NOMO-1 treated with DMSO at 0.1 percent for 48 hours (cell line): ENCODE measurements around the gene PANK1.

Experiments used
- DNase-seq: peaks from one replicate; lab custom pipeline; 2025; ENCODE audit not compliant: unreplicated experiment; lab: John Stamatoyannopoulos, UW

PANK1 gene

DNA sequence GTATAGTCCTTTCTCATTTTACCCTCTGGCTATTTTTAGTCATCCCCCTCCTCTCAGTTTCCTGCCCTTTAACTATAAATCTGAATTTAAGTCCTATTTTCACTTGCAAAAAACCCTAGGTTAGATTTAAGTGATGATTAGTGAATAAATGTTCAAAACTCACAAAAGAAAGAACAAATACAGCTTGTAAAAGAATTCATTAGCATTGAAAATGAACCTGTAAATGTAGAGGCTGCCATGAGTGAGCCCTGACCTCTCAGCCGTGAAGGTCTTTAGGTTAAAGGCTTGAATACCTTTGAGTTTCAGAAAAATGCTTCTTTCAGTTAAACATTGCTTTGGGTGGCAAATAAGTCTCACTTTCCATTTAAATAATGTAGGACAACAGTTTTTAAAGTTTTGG is 107.7 kb downstream of the PANK1 start:
- no peak for DNase-seq

DNA sequence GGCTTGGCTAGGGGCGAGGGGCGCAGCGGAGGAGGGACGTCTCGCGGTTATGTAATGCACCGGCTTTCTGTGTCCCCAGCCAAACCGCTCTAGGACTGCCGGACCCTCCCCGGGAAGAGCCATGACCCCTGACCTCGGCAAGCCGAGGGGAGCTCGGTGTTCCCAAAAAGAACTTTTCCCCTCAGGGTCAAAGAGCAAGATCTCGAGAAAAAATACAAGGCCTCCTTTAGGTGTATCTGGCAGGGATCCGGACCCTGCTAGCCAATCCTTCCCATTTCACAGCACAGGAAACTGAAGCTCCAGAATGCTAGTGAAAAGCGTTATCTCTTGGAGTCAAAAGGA is 109.1 kb downstream of the PANK1 start:
- no peak for DNase-seq

DNA sequence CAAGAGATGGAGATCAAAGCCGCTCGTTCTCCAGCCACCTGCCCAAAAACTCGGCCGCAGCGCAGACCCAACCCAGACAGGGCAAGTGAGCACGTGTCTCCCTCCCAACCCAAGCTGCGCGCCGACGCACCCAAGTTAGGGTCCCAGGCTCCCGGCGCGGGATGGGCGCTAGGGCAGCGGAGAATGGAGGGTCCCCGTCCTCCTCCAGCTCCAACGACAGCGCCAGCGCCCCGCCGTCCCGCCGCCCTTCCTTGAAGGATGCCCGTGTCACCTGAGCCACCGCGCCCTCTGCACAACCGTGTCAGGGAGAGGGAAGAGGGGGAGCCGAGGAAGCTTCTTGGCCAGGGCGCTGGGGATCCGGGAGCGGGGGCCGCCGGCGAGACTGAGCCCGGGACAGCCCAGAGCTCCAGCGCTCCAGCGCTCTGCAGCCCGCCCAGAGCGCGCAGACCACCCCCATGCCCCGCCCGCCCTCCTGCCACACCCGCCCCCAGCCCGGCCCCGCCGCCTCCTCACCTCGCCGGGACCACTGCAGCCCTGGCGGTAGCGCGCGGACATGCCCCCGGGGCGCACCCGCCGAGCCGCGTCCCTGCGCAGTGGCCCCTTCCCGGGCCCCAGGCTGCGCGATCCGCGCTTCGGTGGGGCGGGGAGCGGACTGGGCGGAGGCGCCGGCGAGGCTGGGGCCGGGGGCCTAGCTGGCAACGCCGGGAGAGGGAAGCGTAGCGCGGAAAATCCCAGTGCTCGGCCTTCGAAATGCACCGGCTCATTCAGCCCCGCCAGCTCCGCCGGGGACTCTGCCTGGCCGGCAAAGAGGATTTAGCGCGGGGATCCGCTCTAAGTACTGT is 109.7 kb downstream of the PANK1 start, which contains the start of gene SLC16A12:
TSS of gene SLC16A12 (minus strand) at position 424 of the 842 bp plus-strand sequence. CDS start 73,016 bp downstream, outside the sequence.
- DNase-seq, result no peak

DNA sequence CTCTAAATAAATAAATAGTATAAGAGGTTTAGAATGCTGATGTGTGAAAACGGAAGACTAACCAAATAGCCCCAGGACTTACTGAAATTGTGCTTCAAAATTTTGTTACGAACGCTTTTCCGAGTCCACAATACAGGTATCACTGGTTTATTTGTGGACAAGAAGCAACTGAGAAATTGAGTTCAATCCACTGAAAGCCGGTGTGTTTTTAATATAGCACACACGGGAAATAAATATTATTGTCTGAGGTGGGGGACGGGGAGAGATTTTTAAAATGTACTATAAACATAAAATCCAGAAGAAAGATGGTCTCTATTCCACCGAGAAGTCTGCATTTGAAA is 110.2 kb downstream of the PANK1 start:
- no peak for DNase-seq
